H1 (cell line): ENCODE measurements around the gene TDRD9. TPM values are rescaled to one million over a fixed set of nuclear protein-coding genes. Genes with fewer than 3 reads are reported as not detected.

ENCODE experiments used
- CTCF ChIA-PET: fragments of 300-600 bp; sonication (Branson Sonifier 250); formaldehyde crosslinking; loops from one replicate; lab custom pipeline; 2021; ENCODE audit not compliant: partially characterized antibody; lab: Charles Lee
- POLR2A ChIA-PET: fragments of 300-600 bp; sonication (Branson Sonifier 250); formaldehyde crosslinking; loops from one replicate; lab custom pipeline; 2021; ENCODE audit warnings: inconsistent platforms; ENCODE audit not compliant: partially characterized antibody; lab: Charles Lee
- DNase-seq, 2 experiments: peaks; one replicate each; pipeline versions ENCODE4 v3.0.0 to v3.0.0-alpha.2; 2010 to 2022; ENCODE audit warnings: low spot score in 2 of 2, low read depth in 1 of 2, mixed read lengths in 1 of 2
- FAIRE-seq: peaks from 2 replicates; lab custom pipeline; 2011; peaks lifted over from hg19 to GRCh38; lab: Jason Lieb, UNC
- H2AFZ ChIP-seq: 2 replicates; pipeline ENCODE4 v1.8.1; 2012; ENCODE audit warnings: low read length, inconsistent platforms
- H2AK5ac ChIP-seq: 2 replicates; pipeline ENCODE4 v1.6.1; 2013; ENCODE audit warnings: low read depth, low read length
- H2BK120ac ChIP-seq: replicated peaks from 2 replicates; pipeline ENCODE3; 2013; ENCODE audit warnings: low read depth, low read length, inconsistent platforms
- H2BK12ac ChIP-seq: 2 replicates; pipeline ENCODE4 v1.6.1; 2013; ENCODE audit warnings: low read depth, low read length
- H2BK15ac ChIP-seq: 2 replicates; pipeline ENCODE4 v1.6.1; 2013; ENCODE audit warnings: low read length
- H2BK20ac ChIP-seq: 2 replicates; pipeline ENCODE4 v1.6.1; 2013; ENCODE audit warnings: low read length
- H2BK5ac ChIP-seq: 2 replicates; pipeline ENCODE4 v1.6.1; 2013; ENCODE audit warnings: low read depth, low read length
- H3K14ac ChIP-seq: 2 replicates; pipeline ENCODE4 v1.6.1; 2013; ENCODE audit warnings: inconsistent platforms; ENCODE audit not compliant: insufficient read length
- H3K18ac ChIP-seq: 2 replicates; pipeline ENCODE4 v1.6.1; 2013; ENCODE audit warnings: low read length; ENCODE audit errors: extremely low read depth
- H3K23ac ChIP-seq: 2 replicates; pipeline ENCODE4 v1.6.1; 2013; ENCODE audit warnings: inconsistent platforms; ENCODE audit not compliant: insufficient read length
- H3K23me2 ChIP-seq: 2 replicates; pipeline ENCODE4 v1.6.1; 2013; ENCODE audit warnings: low read depth, low read length
- H3K27ac ChIP-seq: 2 replicates; pipeline ENCODE4 v1.6.1; 2011; ENCODE audit warnings: low read depth, low read length, inconsistent platforms
- H3K27me3 ChIP-seq, 4 experiments: replicated peaks in 1 of 4; 1 replicate in 1 of 4; 2 replicates in 3 of 4; pipeline versions ENCODE4 v1.6.1 to v1.8.1; 2011 to 2013; ENCODE audit warnings: low read length in 3 of 4, mild to moderate bottlenecking in 3 of 4, inconsistent platforms in 2 of 4, mixed read lengths in 2 of 4, moderate library complexity in 1 of 4; ENCODE audit not compliant: control insufficient read depth in 3 of 4, insufficient read depth in 3 of 4; ENCODE audit errors: extremely low read depth in 1 of 4
- H3K36me3 ChIP-seq, 4 experiments: 2 replicates each; pipeline versions ENCODE4 v1.6.1 to v1.8.1; 2011 to 2013; ENCODE audit warnings: mild to moderate bottlenecking in 4 of 4, low read length in 3 of 4, moderate library complexity in 2 of 4, control low read depth in 1 of 4, inconsistent platforms in 1 of 4; ENCODE audit not compliant: insufficient read depth in 4 of 4, control insufficient read depth in 2 of 4
- H3K4ac ChIP-seq: replicated peaks from 2 replicates; pipeline ENCODE3; 2013; ENCODE audit warnings: low read length, low read depth, mixed read lengths, inconsistent platforms; ENCODE audit not compliant: insufficient read length
- H3K4me1 ChIP-seq, 4 experiments: replicated peaks in 1 of 4; 1 replicate in 1 of 4; 2 replicates in 3 of 4; pipeline versions ENCODE4 v1.6.1 to v1.8.1; 2011 to 2013; ENCODE audit warnings: low read length in 3 of 4, inconsistent platforms in 2 of 4, mixed read lengths in 1 of 4; ENCODE audit not compliant: insufficient read depth in 4 of 4, control insufficient read depth in 3 of 4
- H3K4me2 ChIP-seq, 2 experiments: 2 replicates each; pipeline versions ENCODE4 v1.6.1 to v1.8.1; 2011 to 2013; ENCODE audit warnings: low read depth in 2 of 2, low read length in 2 of 2, control low read depth in 1 of 2, inconsistent platforms in 1 of 2, mild to moderate bottlenecking in 1 of 2; ENCODE audit not compliant: insufficient read depth in 1 of 2
- H3K4me3 ChIP-seq, 4 experiments: fragments of 200-600, 300-600 bp in 1 of 4; sonication (generic), shearing (Covaris generic), sonication (Bioruptor Twin) in 1 of 4; 2 replicates each; pipeline versions ENCODE4 v1.5.1 to v1.8.1; 2011 to 2016; ENCODE audit warnings: low read length in 4 of 4, low read depth in 3 of 4, control low read depth in 2 of 4, inconsistent platforms in 2 of 4, mild to moderate bottlenecking in 2 of 4, mixed read lengths in 1 of 4, moderate library complexity in 1 of 4; ENCODE audit not compliant: insufficient read depth in 2 of 4; ENCODE audit errors: extremely low read depth in 1 of 4
- H3K56ac ChIP-seq: replicated peaks from 2 replicates; pipeline ENCODE3; 2013; ENCODE audit warnings: low read depth, mild to moderate bottlenecking, mixed read lengths, low read length, inconsistent platforms; ENCODE audit not compliant: insufficient read length
- H3K79me1 ChIP-seq: 2 replicates; pipeline ENCODE4 v1.6.1; 2013; ENCODE audit warnings: low read depth, low read length, control low read depth
- H3K79me2 ChIP-seq, 2 experiments: 2 replicates each; pipeline versions ENCODE4 v1.6.1 to v1.8.1; 2012 to 2013; ENCODE audit warnings: low read length in 2 of 2, mild to moderate bottlenecking in 2 of 2, inconsistent platforms in 1 of 2; ENCODE audit not compliant: insufficient read depth in 2 of 2, control insufficient read depth in 1 of 2
- H3K9ac ChIP-seq, 4 experiments: replicated peaks in 1 of 4; 1 replicate in 1 of 4; 2 replicates in 3 of 4; pipeline versions ENCODE4 v1.6.1 to v1.8.1; 2011 to 2013; ENCODE audit warnings: low read depth in 3 of 4, low read length in 3 of 4, control low read depth in 2 of 4, mild to moderate bottlenecking in 2 of 4, moderate library complexity in 2 of 4, inconsistent platforms in 1 of 4; ENCODE audit errors: extremely low read depth in 1 of 4
- H3K9me3 ChIP-seq, 2 experiments: 2 replicates each; pipeline versions ENCODE4 v1.6.1 to v1.8.1; 2012 to 2013; ENCODE audit warnings: mild to moderate bottlenecking in 2 of 2, moderate library complexity in 2 of 2, control low read depth in 1 of 2, inconsistent platforms in 1 of 2, low read depth in 1 of 2, low read length in 1 of 2, mixed read lengths in 1 of 2; ENCODE audit not compliant: insufficient read depth in 2 of 2
- H4K20me1 ChIP-seq, 2 experiments: replicated peaks in 1 of 2; 2 replicates each; pipeline versions ENCODE3 to v1.8.1; 2011 to 2013; ENCODE audit warnings: inconsistent platforms in 2 of 2, low read length in 2 of 2, mild to moderate bottlenecking in 1 of 2; ENCODE audit not compliant: insufficient read depth in 2 of 2, control insufficient read depth in 1 of 2
- H4K5ac ChIP-seq: 2 replicates; pipeline ENCODE4 v1.6.1; 2013; ENCODE audit warnings: low read length, low read depth, mixed read lengths, inconsistent platforms; ENCODE audit not compliant: insufficient read length
- H4K8ac ChIP-seq: 2 replicates; pipeline ENCODE4 v1.8.0; 2013; ENCODE audit warnings: mild to moderate bottlenecking, moderate library complexity, low read length, inconsistent platforms; ENCODE audit not compliant: insufficient read depth; ENCODE audit errors: extremely low read depth
- H4K91ac ChIP-seq: replicated peaks from 2 replicates; pipeline ENCODE3; 2013; ENCODE audit warnings: low read length, mixed read lengths, inconsistent platforms; ENCODE audit not compliant: insufficient read length
- CEBPB ChIP-seq: IDR thresholded peaks from 2 replicates; pipeline ENCODE4 v1.6.1; 2012; ENCODE audit warnings: low read depth, low read length
- TEAD4 ChIP-seq: IDR thresholded peaks from 2 replicates; pipeline ENCODE4 v1.6.1; 2012; ENCODE audit warnings: low read depth, low read length, inconsistent platforms, mixed read lengths
- WGBS, 2 experiments: shearing (Covaris generic) in 1 of 2; methylation state at CpG; one replicate each; pipeline versions ENCODE4 v1.1.6 to v1.1.7; 2013 to 2015; ENCODE audit warnings: low lambda C conversion rate in 2 of 2, mixed read lengths in 2 of 2, inconsistent platforms in 1 of 2, low coverage in 1 of 2, missing lambda C conversion rate in 1 of 2; ENCODE audit not compliant: insufficient replicate concordance in 2 of 2, insufficient coverage in 1 of 2, insufficient read length in 1 of 2; ENCODE audit errors: extremely low coverage in 1 of 2, missing lambda C conversion rate in 1 of 2; 5-methylcytosine and 5-hydroxymethylcytosine counted together
- polyA plus RNA-seq, 7 experiments: library from polyadenylated mRNA; depleted of rRNA in 3 of 7; stranded (reverse) in 5 of 7; unstranded in 2 of 7; fragments of >200 nt in 5 of 7; fragments of 200-250 nt in 2 of 7; gene quantifications; 1 replicate in 5 of 7; 2 replicates in 1 of 7; 4 replicates in 1 of 7; pipeline versions ENCODE4 v1.2.1 to v1.2.3, GENCODE V29; 2011 to 2013; ENCODE audit warnings: missing spikeins in 2 of 7, mixed read lengths in 2 of 7
- total RNA-seq: library from RNA; stranded (reverse); fragmentation: NEBNext Ultra II Directional; extraction: Animal tissue kit (Norgen Biotek cat#: 25700); gene quantifications from 2 replicates; pipeline ENCODE4 v1.2.1, GENCODE V29; 2021

TDRD9 gene
- total and polyA plus RNA-seq, 2 of the 8 experiments (the other 6 are each of a cell fraction or from before 2014, with no cell fraction given): not detected

DNA sequence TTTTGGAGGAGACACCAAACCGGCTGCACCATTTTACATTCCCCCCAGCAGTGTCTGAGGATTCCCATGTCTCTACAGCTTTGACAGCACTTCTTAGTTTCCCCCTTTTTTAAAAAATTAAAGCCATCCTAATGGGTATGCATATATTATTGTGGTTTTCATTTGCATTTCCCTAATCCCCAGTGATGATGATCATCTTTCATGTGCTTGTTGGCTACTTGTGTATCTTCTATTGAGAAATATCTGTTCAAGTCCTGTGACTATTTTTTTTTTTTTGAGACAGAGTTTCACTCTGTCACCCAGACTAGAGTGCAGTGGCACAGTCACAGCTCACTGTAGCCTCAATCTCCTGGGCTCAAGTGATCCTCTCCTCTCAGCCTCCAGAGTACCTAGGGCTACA lies 134.0 kb downstream of the TDRD9 start:
- H3K23ac ChIP-seq: no peak overlapping the region
- H3K9ac ChIP-seq: no peak overlapping the region
- no peak for FAIRE-seq
- CTCF ChIA-PET: interaction anchor here (0.6 to 4.8 kb wide), 4 partner anchors 15 to 162 kb away, joined by 3 to 23 read pairs (median 4); a partner anchor contains a TSS
- no peak overlapping the region for H2BK15ac ChIP-seq
- H2BK20ac ChIP-seq: no peak overlapping the region
- H3K4ac ChIP-seq: no peak overlapping the region
- H3K4me1 ChIP-seq: no peaks in the 10 kb centered on the region
- no peak overlapping the region for H2AK5ac ChIP-seq
- H4K8ac ChIP-seq: no peak overlapping the region
- no peak for DNase-seq
- H4K20me1 ChIP-seq: no peaks in the 10 kb centered on the region
- H2BK12ac ChIP-seq: no peak overlapping the region
- H3K79me1 ChIP-seq: no peaks in the 10 kb centered on the region
- no peak overlapping the region for H2BK5ac ChIP-seq
- H3K23me2 ChIP-seq: no peaks in the 10 kb centered on the region
- 100% methylated on average over 1 of the region's 1 CpG; no CpG with 5 or more reads in 1 of the 2 experiments for WGBS, 2 experiments
- H3K79me2 ChIP-seq: no peaks in the 10 kb centered on the region
- no peak overlapping the region for H4K91ac ChIP-seq
- TF ChIP-seq TEAD4 (no peak), CEBPB (no peak)
- H3K56ac ChIP-seq: no peak overlapping the region
- H3K27me3 ChIP-seq: no peaks in the 10 kb centered on the region
- POLR2A ChIA-PET: no interaction called here
- no peak overlapping the region for H3K18ac ChIP-seq
- no peak overlapping the region for H2BK120ac ChIP-seq
- H4K5ac ChIP-seq: no peak overlapping the region
- no peak overlapping the region for H3K14ac ChIP-seq
- no peak overlapping the region for H3K4me3 ChIP-seq
- H3K36me3 ChIP-seq: no peaks in the 10 kb centered on the region
- H2AFZ ChIP-seq: no peak overlapping the region
- no peak overlapping the region for H3K4me2 ChIP-seq
- no peak overlapping the region for H3K27ac ChIP-seq
- H3K9me3 ChIP-seq: peaks cover 9 to 13% of the 10 kb centered on the region in 2 experiments
